AG10803 (cell line): ENCODE measurements around the gene NCOA5.

Experiments used
- DNase-seq: peaks from one replicate; pipeline ENCODE4 v3.0.0; 2010; ENCODE audit warnings: low read depth
- H3K4me3 ChIP-seq: 2 replicates; pipeline ENCODE4 v1.5.1; 2011; ENCODE audit warnings: mild to moderate bottlenecking, low read length, control low read depth
- TF ChIP-seq, protein P1 (sequence below): conservative IDR thresholded peaks from 2 replicates; pipeline ENCODE4 v1.5.1; 2011; ENCODE audit warnings: mild to moderate bottlenecking, low read length, control low read depth, inconsistent platforms

NCOA5 gene

DNA sequence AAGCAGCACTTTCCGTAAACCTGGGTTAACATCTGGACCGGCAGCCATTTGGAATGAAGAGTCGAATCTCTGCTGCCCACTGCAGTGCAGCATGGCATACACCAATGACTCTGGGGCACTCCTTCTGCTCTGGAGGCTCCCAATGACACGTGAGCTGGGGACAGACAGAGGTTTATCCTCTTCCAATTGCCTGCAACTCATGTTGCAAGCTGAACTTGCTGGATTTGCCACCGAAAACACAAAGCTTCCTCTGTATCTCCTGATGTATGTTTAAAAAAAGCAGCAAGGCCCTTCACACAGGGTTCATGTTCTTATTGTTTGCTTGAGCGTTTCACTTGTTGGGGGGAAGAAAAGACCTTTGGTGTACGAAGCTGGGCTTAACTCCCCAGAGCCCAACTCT, 10.8 kb downstream of the NCOA5 start:
- TF ChIP-seq, protein P1, sequence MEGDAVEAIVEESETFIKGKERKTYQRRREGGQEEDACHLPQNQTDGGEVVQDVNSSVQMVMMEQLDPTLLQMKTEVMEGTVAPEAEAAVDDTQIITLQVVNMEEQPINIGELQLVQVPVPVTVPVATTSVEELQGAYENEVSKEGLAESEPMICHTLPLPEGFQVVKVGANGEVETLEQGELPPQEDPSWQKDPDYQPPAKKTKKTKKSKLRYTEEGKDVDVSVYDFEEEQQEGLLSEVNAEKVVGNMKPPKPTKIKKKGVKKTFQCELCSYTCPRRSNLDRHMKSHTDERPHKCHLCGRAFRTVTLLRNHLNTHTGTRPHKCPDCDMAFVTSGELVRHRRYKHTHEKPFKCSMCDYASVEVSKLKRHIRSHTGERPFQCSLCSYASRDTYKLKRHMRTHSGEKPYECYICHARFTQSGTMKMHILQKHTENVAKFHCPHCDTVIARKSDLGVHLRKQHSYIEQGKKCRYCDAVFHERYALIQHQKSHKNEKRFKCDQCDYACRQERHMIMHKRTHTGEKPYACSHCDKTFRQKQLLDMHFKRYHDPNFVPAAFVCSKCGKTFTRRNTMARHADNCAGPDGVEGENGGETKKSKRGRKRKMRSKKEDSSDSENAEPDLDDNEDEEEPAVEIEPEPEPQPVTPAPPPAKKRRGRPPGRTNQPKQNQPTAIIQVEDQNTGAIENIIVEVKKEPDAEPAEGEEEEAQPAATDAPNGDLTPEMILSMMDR = no peak
- DNase-seq = no peak
- no peak overlapping the region for H3K4me3 ChIP-seq

DNA sequence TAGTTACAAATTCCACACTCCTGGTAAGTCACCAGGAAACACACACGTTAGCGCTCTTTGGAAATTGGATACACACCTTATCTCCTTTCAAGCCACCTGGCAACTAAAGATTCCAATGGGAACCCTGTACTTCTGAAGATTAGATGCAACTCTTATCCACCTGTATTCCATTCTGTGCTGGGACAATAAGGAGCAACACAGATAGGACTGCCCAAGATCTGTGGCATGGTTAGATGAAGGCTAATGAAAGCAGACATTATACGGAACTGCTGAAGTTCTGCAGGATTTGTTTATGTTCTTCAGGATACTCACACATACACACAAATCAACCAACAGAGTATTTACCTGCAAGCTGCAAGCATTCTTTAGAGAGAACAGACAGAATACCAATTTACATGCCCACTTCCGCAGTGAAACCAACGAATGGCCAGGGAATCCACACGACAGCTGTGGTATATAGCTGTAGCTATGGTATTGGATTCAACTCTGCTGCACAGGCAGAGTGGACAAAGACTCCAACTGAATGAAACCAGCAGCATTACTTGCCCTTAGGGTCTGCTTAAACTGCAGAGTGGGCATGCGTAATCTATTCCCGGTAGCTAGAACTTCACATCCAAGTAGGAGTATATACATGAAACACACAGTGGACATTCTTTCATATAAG, 12.0 kb downstream of the NCOA5 start:
- TF ChIP-seq, protein P1 = no peak
- H3K4me3 ChIP-seq = no peak overlapping the region
- no peak for DNase-seq

DNA sequence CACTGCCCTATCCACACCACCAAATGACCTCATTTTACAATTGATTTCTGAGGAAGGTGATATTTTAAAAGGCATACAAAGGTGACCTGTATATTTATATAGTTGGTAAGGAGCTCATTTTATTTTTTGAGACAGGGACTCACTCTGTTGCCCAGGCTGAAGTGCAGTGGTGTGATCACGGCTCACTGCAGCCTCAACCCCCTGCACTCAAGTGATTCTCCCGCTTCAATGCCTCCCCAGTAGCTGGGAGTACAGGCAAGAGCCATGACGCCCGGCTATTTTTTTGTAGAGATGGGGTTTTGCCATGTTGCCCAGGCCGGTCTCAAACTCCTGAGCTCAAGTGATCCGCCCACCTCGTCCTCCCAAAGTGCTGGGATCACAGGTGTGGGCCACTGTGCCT, 13.0 kb downstream of the NCOA5 start:
- TF ChIP-seq, protein P1 = no peak
- no peak for DNase-seq
- no peak overlapping the region for H3K4me3 ChIP-seq

DNA sequence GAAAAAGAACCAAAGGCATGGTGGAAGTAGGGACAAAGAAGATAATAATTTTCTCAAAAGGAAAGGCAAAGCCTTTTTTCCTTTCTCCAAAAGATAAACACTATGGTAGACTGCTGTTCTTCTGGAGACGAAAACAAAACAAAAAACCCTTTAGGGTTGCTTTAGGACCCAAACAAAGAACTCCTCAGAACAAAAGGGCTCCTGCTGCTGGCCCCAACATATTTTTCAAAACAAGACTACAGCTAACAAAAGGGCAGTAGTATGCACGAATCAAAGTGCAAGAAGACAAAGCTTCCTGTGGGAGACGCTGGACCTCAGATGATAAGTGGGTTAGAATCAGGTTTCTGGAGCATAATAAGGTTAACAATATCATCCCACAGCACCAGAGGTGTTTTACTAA, 15.8 kb downstream of the NCOA5 start:
- H3K4me3 ChIP-seq = no peak overlapping the region
- TF ChIP-seq, protein P1 = no peak
- DNase-seq = no peak

DNA sequence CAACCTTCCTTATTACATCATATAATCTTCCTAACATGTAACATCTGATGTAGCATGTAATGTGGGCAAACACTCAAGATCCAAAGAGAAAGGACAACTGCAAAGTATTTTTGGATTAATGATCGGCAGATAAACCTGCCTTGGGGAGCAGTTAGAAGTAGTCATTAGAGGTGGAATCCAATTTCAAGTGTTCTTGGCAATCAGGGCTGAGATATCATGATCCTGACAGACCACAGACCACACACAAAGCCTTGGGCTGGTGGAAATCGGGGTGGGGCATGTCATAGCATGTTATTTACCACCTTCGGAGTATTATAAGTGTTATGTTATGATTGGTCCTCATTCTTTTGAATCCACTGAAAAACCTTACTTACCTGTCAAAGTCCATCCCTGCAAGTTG, 16.3 kb downstream of the NCOA5 start:
- no peak overlapping the region for H3K4me3 ChIP-seq
- no peak for DNase-seq
- TF ChIP-seq, protein P1 = no peak

DNA sequence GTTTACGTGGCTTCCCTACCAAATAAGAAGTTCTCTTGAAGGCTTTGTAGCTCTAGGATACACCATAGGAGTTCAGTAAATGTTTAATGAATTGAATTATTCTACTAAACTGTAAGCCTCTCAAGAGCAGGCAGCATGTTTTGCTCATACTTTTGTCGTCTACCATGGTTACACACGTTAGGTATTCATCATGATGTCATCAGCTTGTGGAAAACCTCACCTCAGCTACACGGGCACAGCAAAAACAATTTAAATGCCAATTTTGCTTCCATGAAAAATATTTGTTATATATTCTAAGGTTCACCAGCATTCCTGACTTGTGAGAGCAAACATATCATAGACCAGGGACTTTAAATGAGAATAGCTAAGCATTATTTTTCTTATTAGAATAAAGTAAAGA, 16.7 kb downstream of the NCOA5 start:
- TF ChIP-seq, protein P1 = no peak
- DNase-seq = no peak
- H3K4me3 ChIP-seq = no peak overlapping the region

DNA sequence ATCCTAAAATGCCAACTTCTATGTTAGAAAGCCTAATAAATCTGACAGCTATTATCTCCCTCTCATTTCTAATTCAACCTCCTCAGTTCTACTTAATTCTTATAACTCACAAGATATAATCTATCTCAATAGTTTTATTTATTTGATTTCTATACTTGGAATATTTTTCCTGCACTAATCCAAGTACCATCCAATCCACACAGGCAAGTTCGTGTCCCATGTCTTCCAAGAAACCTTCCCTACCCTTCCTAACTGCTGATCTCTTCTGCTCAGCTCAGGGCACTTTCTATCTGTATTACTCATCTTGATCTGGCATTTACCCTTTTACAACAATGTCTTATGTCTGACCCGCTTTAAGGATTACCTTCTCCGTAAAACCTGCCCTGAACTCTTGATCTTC, 18.2 kb downstream of the NCOA5 start:
- no peak overlapping the region for H3K4me3 ChIP-seq
- no peak for DNase-seq
- TF ChIP-seq, protein P1 = no peak
